RWPE2 (cell line): Measurements from ENCODE around the gene GTSF1L.
A peak's percentile ranks its signal among the peaks of the same experiment; 100 is the strongest.

Source experiments
- ATAC-seq: fragments of 200-7000 bp; cut with Tn5 transposase; 3 replicates; pipeline ENCODE4 v1.9.1; 2021; ENCODE audit warnings: low read depth
- DNase-seq: peaks from one replicate; pipeline ENCODE4 v3.0.0-alpha.2; 2020; ENCODE audit warnings: low spot score
- H3K27ac ChIP-seq: fragments of 450-650 bp; 2 replicates; pipeline ENCODE4 v1.5.1; 2017; ENCODE audit warnings: mild to moderate bottlenecking; ENCODE audit not compliant: poor library complexity, severe bottlenecking
- H3K27me3 ChIP-seq: fragments of 250-450 bp; sonication (Bioruptor Pico); 2 replicates; pipeline ENCODE4 v1.5.1; 2021; ENCODE audit warnings: mild to moderate bottlenecking, moderate library complexity; ENCODE audit not compliant: insufficient read depth, poor library complexity, severe bottlenecking
- H3K36me3 ChIP-seq: fragments of 250-450 bp; sonication (Bioruptor Pico); 2 replicates; pipeline ENCODE4 v1.5.1; 2020; ENCODE audit warnings: low read depth, mild to moderate bottlenecking, moderate library complexity
- H3K4me1 ChIP-seq: fragments of 250-450 bp; sonication (Bioruptor Pico); 2 replicates; pipeline ENCODE4 v1.5.1; 2021; ENCODE audit warnings: mild to moderate bottlenecking, moderate library complexity; ENCODE audit not compliant: insufficient read depth, poor library complexity, severe bottlenecking
- H3K4me3 ChIP-seq: fragments of 250-450 bp; sonication (Bioruptor Pico); 2 replicates; pipeline ENCODE4 v1.5.1; 2021; ENCODE audit warnings: mild to moderate bottlenecking, moderate library complexity; ENCODE audit not compliant: severe bottlenecking
- H3K9me3 ChIP-seq: fragments of 250-450 bp; sonication (Bioruptor Pico); 2 replicates; pipeline ENCODE4 v1.5.1; 2021; ENCODE audit warnings: mild to moderate bottlenecking, moderate library complexity; ENCODE audit not compliant: severe bottlenecking
- TF ChIP-seq, protein P1 (sequence below): fragments of 450-650 bp; IDR thresholded peaks from one replicate; pipeline ENCODE4 v1.5.1; 2017; ENCODE audit warnings: mild to moderate bottlenecking, moderate library complexity; ENCODE audit not compliant: poor library complexity, severe bottlenecking

GTSF1L gene

DNA sequence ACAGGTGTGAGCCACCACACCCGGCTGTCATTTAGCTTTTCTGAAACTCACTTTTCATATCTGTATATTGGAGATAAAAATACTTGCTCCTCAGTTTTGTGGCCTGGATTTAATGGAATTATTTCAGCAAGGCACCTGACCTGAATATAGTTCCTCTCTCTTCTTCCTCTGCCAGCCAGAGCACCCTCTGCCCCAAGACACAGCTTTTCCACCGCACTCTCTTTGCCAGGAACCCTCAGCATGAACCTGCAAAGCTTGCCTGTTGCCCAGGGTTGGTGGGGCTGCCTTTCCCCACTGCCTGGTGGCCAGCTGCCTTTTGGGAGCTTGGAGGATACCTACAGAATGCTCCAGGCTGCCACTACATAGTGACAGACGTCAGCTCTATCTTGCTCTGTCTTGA, 3.1 kb downstream of the GTSF1L start:
- ATAC-seq (no peak), DNase-seq (no peak)
- no peaks in the 10 kb centered on the region for H3K4me1 ChIP-seq
- TF ChIP-seq, protein P1, sequence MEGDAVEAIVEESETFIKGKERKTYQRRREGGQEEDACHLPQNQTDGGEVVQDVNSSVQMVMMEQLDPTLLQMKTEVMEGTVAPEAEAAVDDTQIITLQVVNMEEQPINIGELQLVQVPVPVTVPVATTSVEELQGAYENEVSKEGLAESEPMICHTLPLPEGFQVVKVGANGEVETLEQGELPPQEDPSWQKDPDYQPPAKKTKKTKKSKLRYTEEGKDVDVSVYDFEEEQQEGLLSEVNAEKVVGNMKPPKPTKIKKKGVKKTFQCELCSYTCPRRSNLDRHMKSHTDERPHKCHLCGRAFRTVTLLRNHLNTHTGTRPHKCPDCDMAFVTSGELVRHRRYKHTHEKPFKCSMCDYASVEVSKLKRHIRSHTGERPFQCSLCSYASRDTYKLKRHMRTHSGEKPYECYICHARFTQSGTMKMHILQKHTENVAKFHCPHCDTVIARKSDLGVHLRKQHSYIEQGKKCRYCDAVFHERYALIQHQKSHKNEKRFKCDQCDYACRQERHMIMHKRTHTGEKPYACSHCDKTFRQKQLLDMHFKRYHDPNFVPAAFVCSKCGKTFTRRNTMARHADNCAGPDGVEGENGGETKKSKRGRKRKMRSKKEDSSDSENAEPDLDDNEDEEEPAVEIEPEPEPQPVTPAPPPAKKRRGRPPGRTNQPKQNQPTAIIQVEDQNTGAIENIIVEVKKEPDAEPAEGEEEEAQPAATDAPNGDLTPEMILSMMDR = no peak
- no peak overlapping the region for H3K4me3 ChIP-seq
- no peaks in the 10 kb centered on the region for H3K36me3 ChIP-seq
- H3K27ac ChIP-seq = no peak overlapping the region
- H3K27me3 ChIP-seq = no peaks in the 10 kb centered on the region
- no peaks in the 10 kb centered on the region for H3K9me3 ChIP-seq

DNA sequence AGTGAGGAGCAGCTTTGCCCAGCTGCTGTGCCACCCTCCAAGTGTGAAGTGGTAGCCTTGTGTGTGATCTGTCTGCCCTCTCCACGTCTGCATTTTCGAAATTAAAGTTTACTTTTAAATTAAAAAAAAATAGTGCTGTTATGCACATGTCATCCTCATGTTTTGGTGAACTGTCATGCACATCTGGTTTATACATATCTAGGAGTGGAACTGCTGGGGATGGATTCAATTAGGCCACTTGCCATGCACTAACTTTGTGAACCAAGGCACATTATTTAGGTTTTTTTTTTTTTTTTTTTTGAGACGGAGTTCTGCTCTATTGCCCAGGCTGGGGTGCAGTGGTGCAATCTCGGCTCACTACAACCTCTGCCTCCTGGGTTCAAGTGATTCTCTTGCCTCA, 3.6 kb downstream of the GTSF1L start:
- Histone ChIP-seq H3K27ac (no peak overlapping the region), H3K4me3 (no peak overlapping the region)

DNA sequence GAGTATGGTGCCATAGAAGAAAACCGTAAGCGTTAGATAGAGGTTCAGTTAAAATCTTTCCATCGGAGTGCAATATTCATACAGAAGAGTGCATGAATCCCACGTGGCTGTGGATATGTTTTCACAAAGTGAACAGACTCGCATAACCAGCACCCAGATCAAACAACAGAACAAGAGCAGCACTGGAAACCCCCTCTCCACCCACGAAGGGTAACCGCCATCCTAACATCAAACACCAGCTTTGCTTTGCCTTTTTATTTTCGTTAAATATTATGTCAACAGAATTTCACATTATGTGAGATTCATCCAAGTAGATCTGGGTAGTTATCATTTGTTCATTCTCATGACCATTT, 4.7 kb downstream of the GTSF1L start:
- no peaks in the 10 kb centered on the region for H3K9me3 ChIP-seq
- ATAC-seq (no peak), DNase-seq (no peak)
- no peak overlapping the region for H3K27ac ChIP-seq
- no peak overlapping the region for H3K4me3 ChIP-seq
- no peaks in the 10 kb centered on the region for H3K27me3 ChIP-seq
- TF ChIP-seq, protein P1 = no peak
- no peaks in the 10 kb centered on the region for H3K4me1 ChIP-seq
- H3K36me3 ChIP-seq = no peaks in the 10 kb centered on the region

More for the DNA sequence above, 3.6 kb downstream of the GTSF1L start:
- H3K4me1 ChIP-seq = no peaks in the 10 kb centered on the region
- no peaks in the 10 kb centered on the region for H3K36me3 ChIP-seq
- H3K27me3 ChIP-seq = no peaks in the 10 kb centered on the region
- no peaks in the 10 kb centered on the region for H3K9me3 ChIP-seq
- TF ChIP-seq, protein P1 = no peak
- no peak for DNase-seq
- no peak for ATAC-seq

DNA sequence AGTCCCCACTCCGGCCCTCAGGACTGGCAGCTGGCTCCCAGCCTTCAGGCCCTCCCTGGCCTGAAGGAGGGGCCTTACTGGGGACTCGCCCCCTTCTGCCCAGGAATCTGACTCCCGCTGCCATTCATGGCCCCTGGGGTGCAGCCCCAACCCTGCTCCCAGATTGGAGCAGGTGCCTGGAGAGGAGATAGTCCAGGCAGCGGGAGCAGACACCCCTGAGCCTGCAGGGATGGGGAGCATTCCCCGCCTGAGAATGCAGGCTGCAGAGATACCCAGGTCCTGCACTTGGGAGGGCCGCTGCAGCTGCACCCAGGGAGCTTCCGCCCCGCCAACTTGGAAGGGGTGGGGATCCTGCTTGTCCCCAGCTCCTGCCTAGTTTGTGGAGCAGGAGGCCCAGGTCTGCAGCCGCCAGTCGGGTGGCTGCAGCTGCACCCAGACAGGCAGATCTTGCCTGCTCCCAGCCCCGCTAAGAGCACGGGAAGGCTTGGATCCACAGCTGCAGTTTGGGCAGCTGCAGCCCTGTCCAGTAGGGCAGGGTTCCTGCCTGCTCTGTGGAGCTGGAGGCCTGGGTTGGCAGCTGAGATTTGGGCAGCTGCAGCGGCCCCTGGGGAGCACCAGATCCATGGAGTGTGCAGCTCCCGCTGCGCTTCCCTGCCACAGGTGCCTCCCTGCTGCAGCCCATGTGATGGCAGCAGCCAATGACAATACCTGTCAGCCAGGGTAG, 5.2 kb downstream of the GTSF1L start:
- TF ChIP-seq, protein P1 = no peak
- H3K9me3 ChIP-seq = no peaks in the 10 kb centered on the region
- no peaks in the 10 kb centered on the region for H3K27me3 ChIP-seq
- no peaks in the 10 kb centered on the region for H3K4me1 ChIP-seq
- no peak overlapping the region for H3K4me3 ChIP-seq
- ATAC-seq (peak; percentile 43), DNase-seq (no peak)
- no peaks in the 10 kb centered on the region for H3K36me3 ChIP-seq
- H3K27ac ChIP-seq = no peak overlapping the region

DNA sequence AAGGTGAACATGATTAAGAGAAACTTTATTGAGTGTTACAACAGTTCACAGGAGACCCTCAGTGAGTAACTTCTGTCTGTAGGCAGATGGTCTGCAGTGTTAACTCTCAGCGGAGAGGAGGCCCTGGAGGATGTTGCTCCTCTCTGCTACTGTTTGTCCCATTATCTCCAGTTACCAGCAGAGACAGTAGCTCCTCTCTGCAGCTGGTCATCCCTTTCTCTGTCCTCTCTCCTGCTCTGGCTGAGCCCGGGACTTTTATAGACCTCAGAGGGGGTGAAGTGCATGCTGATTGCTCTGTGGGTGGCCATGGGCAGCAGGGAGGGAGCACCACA, 5.7 kb downstream of the GTSF1L start:
- H3K4me3 ChIP-seq = no peak overlapping the region
- H3K36me3 ChIP-seq = no peaks in the 10 kb centered on the region
- no peak; the same call in 1 of the 3 replicates for ATAC-seq
- H3K27ac ChIP-seq = no peak overlapping the region
- H3K4me1 ChIP-seq = no peaks in the 10 kb centered on the region
- H3K9me3 ChIP-seq = no peaks in the 10 kb centered on the region
- DNase-seq = no peak
- no peaks in the 10 kb centered on the region for H3K27me3 ChIP-seq
- TF ChIP-seq, protein P1 = no peak
